Mesendoderm (in vitro differentiated cells): ENCODE results near the gene RBMXL3.

ENCODE experiments used
- DNase-seq: peaks from one replicate; pipeline ENCODE4 v3.0.0; 2013
- H2AK5ac ChIP-seq: 2 replicates; pipeline ENCODE4 v1.6.1; 2013; ENCODE audit warnings: low read length, inconsistent platforms
- H2BK120ac ChIP-seq: 2 replicates; pipeline ENCODE4 v1.6.1; 2013; ENCODE audit warnings: low read depth, mild to moderate bottlenecking, low read length, moderate library complexity, mixed read lengths
- H2BK15ac ChIP-seq: replicated peaks from 2 replicates; pipeline ENCODE4 v1.6.1; 2013; ENCODE audit warnings: low read depth, mild to moderate bottlenecking, moderate library complexity
- H2BK5ac ChIP-seq: 2 replicates; pipeline ENCODE4 v1.6.1; 2013; ENCODE audit warnings: low read length, inconsistent platforms
- H3K18ac ChIP-seq: 2 replicates; pipeline ENCODE4 v1.6.1; 2013; ENCODE audit warnings: mild to moderate bottlenecking, low read length, mixed read lengths
- H3K23ac ChIP-seq: one replicate; pipeline ENCODE4 v1.6.1; 2013; ENCODE audit warnings: low read length
- H3K27ac ChIP-seq: 2 replicates; pipeline ENCODE4 v1.5.1; 2013; ENCODE audit warnings: low read depth, mild to moderate bottlenecking, inconsistent platforms, low read length, moderate library complexity
- H3K27me3 ChIP-seq: 2 replicates; pipeline ENCODE4 v1.6.1; 2013; ENCODE audit warnings: low read length, control low read depth, mild to moderate bottlenecking, inconsistent platforms; ENCODE audit not compliant: insufficient read depth, poor library complexity
- H3K36me3 ChIP-seq: 2 replicates; pipeline ENCODE4 v1.6.1; 2013; ENCODE audit warnings: low read length, inconsistent platforms; ENCODE audit not compliant: control insufficient read depth, insufficient read depth
- H3K4ac ChIP-seq: one replicate; pipeline ENCODE4 v1.6.1; 2013; ENCODE audit warnings: low read depth, mild to moderate bottlenecking, low read length, moderate library complexity
- H3K4me1 ChIP-seq: 2 replicates; pipeline ENCODE4 v1.6.1; 2013; ENCODE audit warnings: low read depth, low read length, inconsistent platforms; ENCODE audit not compliant: control insufficient read depth
- H3K4me2 ChIP-seq: 2 replicates; pipeline ENCODE4 v1.6.1; 2013; ENCODE audit warnings: low read length
- H3K4me3 ChIP-seq: 2 replicates; pipeline ENCODE4 v1.5.1; 2013; ENCODE audit warnings: mild to moderate bottlenecking, low read length
- H3K56ac ChIP-seq: one replicate; pipeline ENCODE4 v1.6.1; 2013; ENCODE audit warnings: low read length
- H3K79me1 ChIP-seq: 2 replicates; pipeline ENCODE4 v1.6.1; 2013; ENCODE audit warnings: low read length, inconsistent platforms
- H3K79me2 ChIP-seq: 2 replicates; pipeline ENCODE4 v1.6.1; 2013; ENCODE audit warnings: mild to moderate bottlenecking, low read length; ENCODE audit not compliant: control insufficient read depth, insufficient read depth
- H3K9ac ChIP-seq: 2 replicates; pipeline ENCODE4 v1.6.1; 2013; ENCODE audit warnings: low read length, inconsistent platforms
- H4K5ac ChIP-seq: one replicate; pipeline ENCODE4 v1.6.1; 2013; ENCODE audit warnings: low read length
- H4K8ac ChIP-seq: one replicate; pipeline ENCODE4 v1.6.1; 2013; ENCODE audit warnings: low read depth, mild to moderate bottlenecking, control low read depth, low read length, moderate library complexity
- WGBS: extraction: QIAGEN DNeasy Blood & Tissue Kit; methylation state at CpG from one replicate; pipeline ENCODE4 v1.1.7; 2013; ENCODE audit warnings: low lambda C conversion rate, missing lambda C conversion rate; ENCODE audit not compliant: insufficient coverage; ENCODE audit errors: extremely low coverage; 5-methylcytosine and 5-hydroxymethylcytosine counted together

RBMXL3 gene

GRCh38 chrX:115226929-115227328 is 37.7 kb downstream of the RBMXL3 start:
- Histone ChIP-seq H2BK5ac (no peak overlapping the region), H3K79me1 (no peaks in the 10 kb centered on the region), H3K4ac (no peak overlapping the region), H3K4me1 (no peaks in the 10 kb centered on the region), H4K8ac (no peak overlapping the region), H3K23ac (no peak overlapping the region), H3K4me2 (no peak overlapping the region), H3K9ac (no peak overlapping the region), H3K56ac (no peak overlapping the region), H3K27ac (no peak overlapping the region), H3K4me3 (no peak overlapping the region), H3K27me3 (no peaks in the 10 kb centered on the region), H2AK5ac (no peak overlapping the region), H4K5ac (no peak overlapping the region), H2BK120ac (no peak overlapping the region), H3K79me2 (no peaks in the 10 kb centered on the region), H3K18ac (no peak overlapping the region), H3K36me3 (no peaks in the 10 kb centered on the region), H2BK15ac (no peak overlapping the region)
- WGBS: no CpG with 5 or more reads among the region's 1 CpG
- peak; percentile 65 for DNase-seq

GRCh38 chrX:115229337-115230003 is 40.3 kb downstream of the RBMXL3 start:
- no peaks in the 10 kb centered on the region for H3K36me3 ChIP-seq
- H3K18ac ChIP-seq: no peak overlapping the region
- H4K5ac ChIP-seq: no peak overlapping the region
- no peak overlapping the region for H2AK5ac ChIP-seq
- H3K4me3 ChIP-seq: no peak overlapping the region
- no peak overlapping the region for H2BK15ac ChIP-seq
- no peaks in the 10 kb centered on the region for H3K4me1 ChIP-seq
- no CpG with 5 or more reads among the region's 4 CpGs for WGBS
- H3K4me2 ChIP-seq: no peak overlapping the region
- no peak overlapping the region for H3K9ac ChIP-seq
- no peaks in the 10 kb centered on the region for H3K79me2 ChIP-seq
- no peak overlapping the region for H3K4ac ChIP-seq
- H3K56ac ChIP-seq: no peak overlapping the region
- no peak overlapping the region for H3K23ac ChIP-seq
- H2BK5ac ChIP-seq: no peak overlapping the region
- DNase-seq: no peak
- H3K79me1 ChIP-seq: no peaks in the 10 kb centered on the region
- H4K8ac ChIP-seq: no peak overlapping the region
- no peak overlapping the region for H3K27ac ChIP-seq
- no peak overlapping the region for H2BK120ac ChIP-seq
- H3K27me3 ChIP-seq: no peaks in the 10 kb centered on the region

GRCh38 chrX:115232933-115233496 is 43.8 kb downstream of the RBMXL3 start:
- Histone ChIP-seq H3K18ac (no peak overlapping the region), H3K56ac (peak overlapping the region; percentile 64), H3K4me3 (no peak overlapping the region), H2BK120ac (no peak overlapping the region), H3K36me3 (no peaks in the 10 kb centered on the region), H3K9ac (no peak overlapping the region), H3K4ac (no peak overlapping the region), H2BK15ac (no peak overlapping the region), H3K4me2 (peak overlapping the region; percentile 50), H3K79me2 (no peaks in the 10 kb centered on the region), H3K27me3 (no peaks in the 10 kb centered on the region), H3K27ac (no peak overlapping the region), H3K4me1 (no peaks in the 10 kb centered on the region), H2AK5ac (no peak overlapping the region), H2BK5ac (no peak overlapping the region), H4K5ac (no peak overlapping the region), H3K79me1 (no peaks in the 10 kb centered on the region), H4K8ac (no peak overlapping the region), H3K23ac (no peak overlapping the region)
- no peak for DNase-seq
- no CpG with 5 or more reads among the region's 6 CpGs for WGBS

- no peak within 1 kb of the TSS for H3K18ac ChIP-seq
- H3K36me3 ChIP-seq: no peaks in the 10 kb centered on the region
- H3K9ac ChIP-seq: no peak within 1 kb of the TSS
- peak; percentile 30 for DNase-seq
- H3K4ac ChIP-seq: no peak within 1 kb of the TSS
- no peak within 1 kb of the TSS for H3K23ac ChIP-seq
- H3K79me1 ChIP-seq: no peaks in the 10 kb centered on the region
- no peaks in the 10 kb centered on the region for H3K27me3 ChIP-seq
- H2BK15ac ChIP-seq: no peak within 1 kb of the TSS
- no peak within 1 kb of the TSS for H2BK120ac ChIP-seq
- no peak within 1 kb of the TSS for H3K27ac ChIP-seq
- no peaks in the 10 kb centered on the region for H3K79me2 ChIP-seq
- no peak within 1 kb of the TSS for H2AK5ac ChIP-seq
- no peak within 1 kb of the TSS for H4K8ac ChIP-seq
- H3K4me1 ChIP-seq: no peaks in the 10 kb centered on the region
- H2BK5ac ChIP-seq: no peak within 1 kb of the TSS
- peak within 1 kb of the TSS; percentile 64 for H3K56ac ChIP-seq
- H3K4me2 ChIP-seq: peak within 1 kb of the TSS; percentile 50
- WGBS: no CpG with 5 or more reads among the region's 59 CpGs
- H3K4me3 ChIP-seq: peak within 1 kb of the TSS; percentile 32
- no peak within 1 kb of the TSS for H4K5ac ChIP-seq
Observed at GRCh38 chrX:115233497-115234455, 44.6 kb downstream of the RBMXL3 start, which contains the start of gene LRCH2. TSS of gene LRCH2 (minus strand) at chrX:115234096. CDS start at chrX:115234041, 55 bp downstream.

- Histone ChIP-seq H3K4ac (no peak overlapping the region), H3K4me2 (peak overlapping the region; percentile 3), H3K27ac (no peak overlapping the region), H4K8ac (no peak overlapping the region), H3K9ac (no peak overlapping the region), H2BK15ac (no peak overlapping the region), H4K5ac (no peak overlapping the region), H2BK120ac (no peak overlapping the region), H3K27me3 (no peaks in the 10 kb centered on the region), H3K23ac (no peak overlapping the region), H2AK5ac (no peak overlapping the region), H3K79me1 (no peaks in the 10 kb centered on the region), H3K4me3 (no peak overlapping the region), H3K56ac (no peak overlapping the region), H3K36me3 (no peaks in the 10 kb centered on the region), H2BK5ac (no peak overlapping the region), H3K18ac (no peak overlapping the region), H3K79me2 (no peaks in the 10 kb centered on the region), H3K4me1 (no peaks in the 10 kb centered on the region)
- DNase-seq: no peak
- WGBS: no CpG with 5 or more reads among the region's 3 CpGs
Observed at GRCh38 chrX:115234461-115234860, 45.3 kb downstream of the RBMXL3 start.
